ENCODE results near the gene TRAPPC2L.

TRAPPC2L gene

GRCh38 chr16:88911136-88911945, 54.4 kb downstream of the TRAPPC2L start:
- no peak for DNase-seq

DNA sequence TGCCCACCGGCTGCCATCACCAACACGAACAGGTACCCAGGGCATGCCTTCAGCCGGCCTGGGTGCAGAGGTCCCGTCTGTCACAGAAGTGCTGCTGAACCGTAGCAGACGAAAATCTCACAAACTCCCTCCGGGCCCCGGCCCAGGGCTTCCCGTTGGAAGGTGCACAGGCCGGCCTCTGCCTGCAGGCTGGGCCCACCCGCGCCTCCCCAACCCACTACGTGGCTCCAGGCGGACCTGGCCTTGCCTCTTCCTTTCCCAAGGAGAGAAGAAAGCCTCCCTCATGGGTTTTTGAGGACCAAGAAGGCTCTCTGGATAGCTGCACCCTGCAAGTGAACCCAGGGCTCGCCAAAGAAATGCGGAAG, 55.0 kb downstream of the TRAPPC2L start:
- DNase-seq, result no peak

Data from stimulated activated CD4-positive, alpha-beta T cell treated with anti-CD3 and anti-CD28 coated beads, Interleukin-15, amount 100 ng/mL, for 24 hours (primary cell).